NT2/D1 (cell line): ENCODE results near the gene SLC5A10.

Source experiments
- DNase-seq: peaks from one replicate; pipeline ENCODE4 v3.0.0-alpha.2; 2011; ENCODE audit warnings: low read depth, low spot score
- H3K27me3 ChIP-seq: 2 replicates; pipeline ENCODE4 v1.6.0; 2011; ENCODE audit warnings: mild to moderate bottlenecking; ENCODE audit not compliant: insufficient read length, insufficient read depth
- H3K36me3 ChIP-seq: 2 replicates; pipeline ENCODE4 v1.6.1; 2011; ENCODE audit warnings: mild to moderate bottlenecking, low read length, mixed read lengths; ENCODE audit not compliant: insufficient read depth, insufficient read length
- H3K4me1 ChIP-seq: 2 replicates; pipeline ENCODE4 v1.5.1; 2011; ENCODE audit not compliant: insufficient read depth, insufficient read length
- H3K4me3 ChIP-seq: 2 replicates; pipeline ENCODE4 v1.5.1; 2011; ENCODE audit warnings: low read depth; ENCODE audit not compliant: insufficient read length
- H3K9ac ChIP-seq: 2 replicates; pipeline ENCODE4 v1.6.0; 2011; ENCODE audit warnings: low read depth; ENCODE audit not compliant: insufficient read length
- H3K9me3 ChIP-seq: 2 replicates; pipeline ENCODE4 v1.5.1; 2011; ENCODE audit warnings: mild to moderate bottlenecking, low read length; ENCODE audit not compliant: insufficient read depth
- SUZ12 ChIP-seq: IDR thresholded peaks from 2 replicates; pipeline ENCODE4 v1.6.1; 2011; ENCODE audit not compliant: insufficient read length, insufficient read depth; ENCODE audit errors: extremely low read depth
- YY1 ChIP-seq: IDR thresholded peaks from 2 replicates; pipeline ENCODE4 v1.6.1; 2011; ENCODE audit not compliant: insufficient read length, insufficient read depth
- ZNF274 ChIP-seq: IDR thresholded peaks from 2 replicates; pipeline ENCODE4 v1.6.1; 2011; ENCODE audit warnings: mild to moderate bottlenecking, low read depth, low read length

The SLC5A10 gene

DNA sequence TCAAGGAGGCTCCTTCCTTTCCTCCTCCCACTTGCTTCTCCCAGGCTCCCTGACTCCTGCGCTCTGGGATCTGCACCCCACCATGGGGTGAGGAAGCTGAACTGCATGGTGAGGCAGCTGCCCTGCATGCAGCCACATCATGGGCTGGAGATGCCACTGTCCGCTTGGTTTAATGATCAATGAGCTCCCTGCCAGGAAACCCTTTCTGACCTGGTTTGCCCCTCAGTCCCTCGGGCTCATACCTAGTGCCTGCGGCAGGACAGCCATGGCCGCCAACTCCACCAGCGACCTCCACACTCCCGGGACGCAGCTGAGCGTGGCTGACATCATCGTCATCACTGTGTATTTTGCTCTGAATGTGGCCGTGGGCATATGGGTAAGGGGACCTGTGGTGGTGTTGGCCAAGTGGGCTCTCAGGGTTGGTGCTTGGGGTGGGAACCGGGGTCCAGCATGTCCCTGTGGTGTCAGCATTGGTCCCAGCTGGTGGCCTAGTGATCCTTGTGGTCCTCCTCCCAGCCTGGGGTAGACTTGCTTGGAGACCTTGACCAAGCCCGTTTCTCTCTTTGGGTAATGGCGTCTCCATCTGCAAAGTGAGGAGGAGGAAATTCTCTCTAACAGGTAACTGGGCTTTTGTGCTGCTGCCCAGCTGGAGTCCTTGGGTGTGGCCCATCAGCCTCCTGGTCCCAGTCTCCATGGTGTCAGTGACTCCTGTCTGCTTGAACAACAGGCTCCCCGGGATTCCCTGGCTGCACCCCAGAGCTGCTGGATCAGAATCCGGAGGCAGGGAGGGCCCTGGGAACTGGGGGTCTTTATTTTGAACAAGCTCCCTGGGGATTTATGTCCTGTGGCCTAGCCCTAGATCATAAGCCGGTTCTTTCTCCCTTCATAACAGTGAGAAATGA lies at the start of gene SLC5A10:
Gene SLC5A10, plus strand, starts transcription at position 225 of the 902 bp plus-strand sequence. Its CDS starts 41 bp downstream, at position 266.
- H3K9ac ChIP-seq = no peak within 1 kb of the TSS
- no peak for DNase-seq
- no peaks in the 10 kb centered on the region for H3K27me3 ChIP-seq
- H3K36me3 ChIP-seq = no peaks in the 10 kb centered on the region
- H3K9me3 ChIP-seq = no peaks in the 10 kb centered on the region
- H3K4me1 ChIP-seq = peaks cover 11% of the 10 kb centered on the region
- TF ChIP-seq YY1 (no peak), ZNF274 (no peak), SUZ12 (no peak)
- H3K4me3 ChIP-seq = no peak within 1 kb of the TSS

DNA sequence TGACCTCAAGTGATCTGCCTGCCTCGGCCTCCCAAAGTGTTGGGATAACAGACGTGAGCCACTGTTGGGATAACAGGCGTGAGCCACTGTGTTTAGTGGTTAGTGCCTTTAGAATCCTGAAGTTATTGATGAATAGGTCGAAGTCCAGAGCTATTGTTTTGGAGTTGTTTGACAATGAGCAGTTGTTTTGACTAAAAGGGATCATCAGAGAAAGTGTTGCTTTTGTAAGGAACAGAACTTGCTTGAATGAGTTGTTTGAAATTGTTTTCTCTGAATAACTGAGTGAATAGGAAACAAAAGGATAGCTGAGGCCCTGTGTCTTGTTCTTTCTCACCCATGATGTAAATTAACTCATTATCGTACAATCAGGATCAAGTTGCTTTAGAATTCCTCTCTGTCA lies 47.5 kb upstream of the SLC5A10 start:
- DNase-seq = no peak
- TF ChIP-seq YY1 (no peak), SUZ12 (no peak), ZNF274 (no peak)
- H3K9me3 ChIP-seq = no peaks in the 10 kb centered on the region
- H3K36me3 ChIP-seq = peaks cover 22% of the 10 kb centered on the region
- no peaks in the 10 kb centered on the region for H3K27me3 ChIP-seq
- no peak overlapping the region for H3K4me3 ChIP-seq
- no peaks in the 10 kb centered on the region for H3K4me1 ChIP-seq
- no peak overlapping the region for H3K9ac ChIP-seq

DNA sequence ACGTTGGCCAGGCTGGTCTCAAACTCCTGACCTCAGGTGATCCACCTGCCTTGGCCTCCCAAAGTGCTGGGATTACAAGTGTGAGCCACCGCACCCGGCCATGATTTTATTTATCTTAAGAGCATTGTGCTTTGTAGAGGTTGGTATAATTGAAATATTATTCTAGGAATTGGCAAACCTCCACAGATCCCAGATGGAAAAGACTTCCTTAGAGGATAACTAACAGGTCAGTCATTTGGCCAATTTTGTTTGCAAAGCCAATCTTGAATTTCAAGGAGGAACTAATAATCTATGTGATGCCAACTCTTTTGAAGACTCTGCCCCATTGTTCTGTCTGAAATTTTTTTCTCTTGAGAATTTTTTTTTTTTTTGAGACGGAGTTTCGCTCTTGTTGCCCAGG lies 46.7 kb upstream of the SLC5A10 start:
- no peak overlapping the region for H3K9ac ChIP-seq
- no peak for TF ChIP-seq YY1
- no peak for TF ChIP-seq SUZ12
- TF ChIP-seq ZNF274 = no peak
- H3K9me3 ChIP-seq = no peaks in the 10 kb centered on the region
- H3K36me3 ChIP-seq = peaks cover 20% of the 10 kb centered on the region
- no peaks in the 10 kb centered on the region for H3K4me1 ChIP-seq
- no peak overlapping the region for H3K4me3 ChIP-seq
- DNase-seq = no peak
- no peaks in the 10 kb centered on the region for H3K27me3 ChIP-seq

DNA sequence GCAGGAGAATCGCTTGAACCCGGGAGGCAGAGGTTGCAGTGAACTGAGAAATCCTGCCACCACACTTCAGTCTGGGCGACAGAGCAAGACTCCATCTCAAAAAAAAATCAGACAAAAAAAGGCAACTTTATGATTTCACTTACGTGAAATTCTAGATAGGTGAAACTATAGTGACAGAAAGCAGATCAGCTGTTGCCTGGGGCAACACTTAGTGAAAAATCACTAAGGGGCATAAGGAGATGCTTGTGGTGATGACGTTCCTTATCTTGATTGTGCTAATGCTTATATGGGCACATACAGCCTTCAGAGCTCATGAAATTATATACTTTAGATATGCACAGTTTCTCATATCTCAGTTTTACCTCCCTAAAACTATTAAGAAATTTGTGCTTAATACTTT lies 41.6 kb upstream of the SLC5A10 start:
- no peaks in the 10 kb centered on the region for H3K27me3 ChIP-seq
- no peak overlapping the region for H3K9ac ChIP-seq
- peaks cover 38% of the 10 kb centered on the region for H3K36me3 ChIP-seq
- DNase-seq = no peak
- H3K4me1 ChIP-seq = no peaks in the 10 kb centered on the region
- H3K9me3 ChIP-seq = no peaks in the 10 kb centered on the region
- no peak overlapping the region for H3K4me3 ChIP-seq
- TF ChIP-seq YY1 (no peak), SUZ12 (no peak), ZNF274 (no peak)

DNA sequence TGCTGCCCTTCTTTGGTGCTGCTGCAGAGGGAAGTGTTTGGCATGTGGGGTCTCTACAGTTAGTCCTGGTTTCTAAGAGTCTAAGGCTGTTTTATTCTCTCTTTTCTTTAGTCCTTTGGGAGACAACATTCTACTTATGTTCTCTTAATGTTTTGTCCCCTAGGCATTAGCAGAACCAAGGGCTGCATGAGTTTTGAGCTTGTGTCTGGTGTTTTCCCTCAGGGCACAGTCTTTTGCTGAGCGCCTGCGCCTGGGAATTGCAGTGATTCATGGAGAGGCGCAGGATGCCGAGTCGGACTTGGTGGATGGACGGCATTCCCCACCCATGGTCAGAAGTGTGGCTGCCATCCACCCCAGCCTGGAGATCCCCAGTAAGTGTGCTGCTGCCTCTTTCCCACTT lies 41.1 kb upstream of the SLC5A10 start:
- peaks cover 43% of the 10 kb centered on the region for H3K36me3 ChIP-seq

DNA sequence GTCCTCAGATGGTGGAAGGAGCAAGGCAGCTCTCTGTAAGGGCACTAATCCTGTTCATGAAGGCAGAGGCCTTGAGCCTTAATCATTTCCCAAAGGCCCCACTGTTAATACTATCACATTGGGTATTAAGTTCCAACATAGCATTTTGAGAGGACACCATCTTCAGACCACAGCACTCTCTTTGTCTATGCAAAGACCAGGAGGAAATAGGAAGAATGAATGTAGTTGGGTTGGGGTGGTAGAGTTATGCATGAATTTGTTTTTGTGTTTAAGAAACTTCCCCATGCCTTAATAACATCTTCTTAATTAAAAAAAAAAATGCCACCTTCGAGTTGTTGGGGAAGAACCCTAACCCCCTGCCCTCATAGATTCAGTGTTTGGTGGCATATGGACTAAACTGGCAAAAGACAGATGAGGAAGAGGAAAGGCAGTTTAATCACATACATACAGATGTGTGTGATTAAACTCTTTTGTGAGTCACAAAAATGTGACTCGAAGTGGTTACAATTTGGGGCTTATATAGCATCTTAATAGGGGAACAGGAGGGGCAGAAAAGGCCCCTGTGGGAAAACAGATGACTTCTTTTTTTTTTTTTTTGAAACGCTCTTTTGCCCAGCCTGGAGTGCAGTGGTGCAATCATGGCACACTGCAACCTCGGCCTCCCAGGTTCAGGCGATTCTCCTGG lies 35.0 kb upstream of the SLC5A10 start:
- no peak overlapping the region for H3K9ac ChIP-seq
- no peak for DNase-seq
- no peaks in the 10 kb centered on the region for H3K27me3 ChIP-seq
- no peak overlapping the region for H3K4me3 ChIP-seq
- TF ChIP-seq YY1 (no peak), SUZ12 (no peak), ZNF274 (no peak)
- no peaks in the 10 kb centered on the region for H3K4me1 ChIP-seq
- H3K36me3 ChIP-seq = peaks cover 43% of the 10 kb centered on the region
- no peaks in the 10 kb centered on the region for H3K9me3 ChIP-seq

More for the DNA sequence above, 41.1 kb upstream of the SLC5A10 start:
- TF ChIP-seq SUZ12 (no peak), YY1 (no peak), ZNF274 (no peak)
- Histone ChIP-seq H3K9me3 (no peaks in the 10 kb centered on the region), H3K4me3 (no peak overlapping the region), H3K27me3 (no peaks in the 10 kb centered on the region), H3K9ac (no peak overlapping the region), H3K4me1 (no peaks in the 10 kb centered on the region)
- no peak for DNase-seq

DNA sequence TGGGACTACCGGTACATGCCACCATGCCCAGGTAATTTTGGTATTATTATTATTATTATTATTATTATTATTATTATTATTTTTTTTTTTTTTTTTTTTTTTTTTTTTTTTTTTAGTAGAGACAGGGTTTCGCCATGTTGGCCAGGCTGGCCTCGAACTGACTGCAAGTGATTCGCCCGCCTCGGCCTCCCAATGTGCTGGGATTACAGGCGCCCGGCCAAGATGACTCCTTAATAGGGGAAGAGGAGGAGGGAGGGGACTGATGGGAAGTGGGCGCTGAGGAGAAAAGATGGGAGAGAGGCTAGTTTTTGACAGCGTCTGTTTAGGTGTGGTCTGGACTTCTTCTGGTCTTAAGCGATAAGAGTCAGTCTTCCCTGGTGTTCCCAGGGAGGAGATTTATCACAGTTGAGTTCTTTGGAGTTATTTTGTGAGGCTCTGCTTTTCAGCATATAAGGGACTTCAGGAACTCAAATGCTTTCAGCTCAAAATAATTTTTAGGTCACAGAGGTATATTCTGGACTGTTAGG lies 34.4 kb upstream of the SLC5A10 start:
- Histone ChIP-seq H3K9ac (no peak overlapping the region), H3K27me3 (no peaks in the 10 kb centered on the region), H3K4me1 (no peaks in the 10 kb centered on the region), H3K9me3 (no peaks in the 10 kb centered on the region), H3K4me3 (no peak overlapping the region), H3K36me3 (peaks cover 40% of the 10 kb centered on the region)
- no peak for DNase-seq
- TF ChIP-seq YY1 (no peak), SUZ12 (no peak), ZNF274 (no peak)
